ENCODE data around the gene ZNF134. TPM values are rescaled to one million over a fixed set of nuclear protein-coding genes. Genes with fewer than 3 reads are reported as not detected.

Gene ZNF134
- total and polyA plus RNA-seq, 9 of the 15 experiments (the other 6 are each of a cell fraction or from before 2014, with no cell fraction given): 1.3 to 10.0 (median 5.7) TPM

DNA sequence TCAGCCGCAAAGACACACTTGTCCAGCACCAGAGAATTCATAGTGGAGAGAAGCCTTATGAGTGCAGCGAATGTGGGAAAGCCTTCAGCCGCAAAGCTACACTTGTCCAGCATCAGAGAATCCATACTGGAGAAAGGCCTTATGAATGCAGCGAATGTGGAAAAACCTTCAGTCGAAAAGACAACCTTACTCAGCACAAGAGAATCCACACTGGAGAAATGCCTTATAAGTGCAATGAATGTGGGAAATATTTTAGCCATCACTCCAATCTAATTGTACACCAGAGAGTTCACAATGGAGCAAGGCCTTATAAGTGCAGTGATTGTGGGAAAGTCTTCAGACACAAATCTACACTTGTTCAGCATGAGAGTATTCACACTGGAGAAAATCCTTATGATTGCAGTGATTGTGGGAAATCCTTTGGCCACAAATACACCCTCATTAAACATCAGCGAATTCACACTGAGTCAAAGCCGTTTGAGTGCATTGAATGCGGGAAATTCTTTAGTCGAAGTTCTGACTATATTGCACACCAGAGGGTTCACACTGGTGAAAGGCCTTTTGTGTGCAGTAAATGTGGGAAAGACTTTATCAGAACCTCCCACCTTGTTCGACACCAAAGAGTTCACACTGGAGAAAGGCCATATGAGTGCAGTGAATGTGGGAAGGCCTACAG lies 6.8 kb downstream of the ZNF134 start (continued):
- TF ChIP-seq, protein P1, sequence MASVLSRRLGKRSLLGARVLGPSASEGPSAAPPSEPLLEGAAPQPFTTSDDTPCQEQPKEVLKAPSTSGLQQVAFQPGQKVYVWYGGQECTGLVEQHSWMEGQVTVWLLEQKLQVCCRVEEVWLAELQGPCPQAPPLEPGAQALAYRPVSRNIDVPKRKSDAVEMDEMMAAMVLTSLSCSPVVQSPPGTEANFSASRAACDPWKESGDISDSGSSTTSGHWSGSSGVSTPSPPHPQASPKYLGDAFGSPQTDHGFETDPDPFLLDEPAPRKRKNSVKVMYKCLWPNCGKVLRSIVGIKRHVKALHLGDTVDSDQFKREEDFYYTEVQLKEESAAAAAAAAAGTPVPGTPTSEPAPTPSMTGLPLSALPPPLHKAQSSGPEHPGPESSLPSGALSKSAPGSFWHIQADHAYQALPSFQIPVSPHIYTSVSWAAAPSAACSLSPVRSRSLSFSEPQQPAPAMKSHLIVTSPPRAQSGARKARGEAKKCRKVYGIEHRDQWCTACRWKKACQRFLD (CRISPR knock-in tag; IDR thresholded peaks at IDR 0.05): no peak
- TF ChIP-seq NFRKB (IDR thresholded peaks at IDR 0.05; ENCODE audit: low read depth) (0 out of 2 replicates have a peak, but pooled peaks have one; percentile 68), ZNF239 (CRISPR knock-in tag; IDR thresholded peaks at IDR 0.05) (peak; percentile 44; the same call in 1 of the 2 replicates), TAF7 (tag; IDR thresholded peaks at IDR 0.05) (no peak), ARID2 (IDR thresholded peaks at IDR 0.05) (no peak), CAMTA2 (CRISPR knock-in tag; conservative IDR thresholded peaks at IDR 0.05) (no peak), ARID1B (IDR thresholded peaks at IDR 0.05) (no peak), E2F3 (CRISPR knock-in tag; IDR thresholded peaks at IDR 0.05) (no peak), ZNF75A (CRISPR knock-in tag; IDR thresholded peaks at IDR 0.05) (peak; percentile 99), ZEB2 (IDR thresholded peaks at IDR 0.05) (peak; percentile 46; the same call in 1 of the 2 replicates), EP400 (IDR thresholded peaks at IDR 0.05) (0 out of 2 replicates have a peak, but pooled peaks have one; percentile 16), DDX20 (tag; IDR thresholded peaks at IDR 0.05; ENCODE audit: low read depth) (no peak), RBM25 (IDR thresholded peaks at IDR 0.05; ENCODE audit: low read depth, low read length, severe bottlenecking) (peak; percentile 85), BRF1 (IDR thresholded peaks at IDR 0.05; ENCODE audit: borderline replicate concordance, extremely low read depth, insufficient read length) (no peak), GATA2 (CRISPR knock-in tag; IDR thresholded peaks at IDR 0.05) (no peak), LCOR (CRISPR knock-in tag; IDR thresholded peaks at IDR 0.05) (no peak), CBX5 (IDR thresholded peaks at IDR 0.05; ENCODE audit: borderline replicate concordance, low read depth) (peak; percentile 50; the same call in 1 of the 2 replicates), HEY1 (CRISPR knock-in tag; IDR thresholded peaks at IDR 0.05; ENCODE audit: borderline replicate concordance) (no peak), NRF1 (conservative IDR thresholded peaks at IDR 0.05 in 1 of 2, IDR thresholded peaks at IDR 0.05 in 1 of 2) (no peak), ZKSCAN8 (CRISPR knock-in tag; IDR thresholded peaks at IDR 0.05) (no peak)
- TF ChIP-seq, protein P2, sequence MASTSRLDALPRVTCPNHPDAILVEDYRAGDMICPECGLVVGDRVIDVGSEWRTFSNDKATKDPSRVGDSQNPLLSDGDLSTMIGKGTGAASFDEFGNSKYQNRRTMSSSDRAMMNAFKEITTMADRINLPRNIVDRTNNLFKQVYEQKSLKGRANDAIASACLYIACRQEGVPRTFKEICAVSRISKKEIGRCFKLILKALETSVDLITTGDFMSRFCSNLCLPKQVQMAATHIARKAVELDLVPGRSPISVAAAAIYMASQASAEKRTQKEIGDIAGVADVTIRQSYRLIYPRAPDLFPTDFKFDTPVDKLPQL (IDR thresholded peaks at IDR 0.05; ENCODE audit: extremely low read depth, insufficient read length): no peak
- TF ChIP-seq, protein P3, sequence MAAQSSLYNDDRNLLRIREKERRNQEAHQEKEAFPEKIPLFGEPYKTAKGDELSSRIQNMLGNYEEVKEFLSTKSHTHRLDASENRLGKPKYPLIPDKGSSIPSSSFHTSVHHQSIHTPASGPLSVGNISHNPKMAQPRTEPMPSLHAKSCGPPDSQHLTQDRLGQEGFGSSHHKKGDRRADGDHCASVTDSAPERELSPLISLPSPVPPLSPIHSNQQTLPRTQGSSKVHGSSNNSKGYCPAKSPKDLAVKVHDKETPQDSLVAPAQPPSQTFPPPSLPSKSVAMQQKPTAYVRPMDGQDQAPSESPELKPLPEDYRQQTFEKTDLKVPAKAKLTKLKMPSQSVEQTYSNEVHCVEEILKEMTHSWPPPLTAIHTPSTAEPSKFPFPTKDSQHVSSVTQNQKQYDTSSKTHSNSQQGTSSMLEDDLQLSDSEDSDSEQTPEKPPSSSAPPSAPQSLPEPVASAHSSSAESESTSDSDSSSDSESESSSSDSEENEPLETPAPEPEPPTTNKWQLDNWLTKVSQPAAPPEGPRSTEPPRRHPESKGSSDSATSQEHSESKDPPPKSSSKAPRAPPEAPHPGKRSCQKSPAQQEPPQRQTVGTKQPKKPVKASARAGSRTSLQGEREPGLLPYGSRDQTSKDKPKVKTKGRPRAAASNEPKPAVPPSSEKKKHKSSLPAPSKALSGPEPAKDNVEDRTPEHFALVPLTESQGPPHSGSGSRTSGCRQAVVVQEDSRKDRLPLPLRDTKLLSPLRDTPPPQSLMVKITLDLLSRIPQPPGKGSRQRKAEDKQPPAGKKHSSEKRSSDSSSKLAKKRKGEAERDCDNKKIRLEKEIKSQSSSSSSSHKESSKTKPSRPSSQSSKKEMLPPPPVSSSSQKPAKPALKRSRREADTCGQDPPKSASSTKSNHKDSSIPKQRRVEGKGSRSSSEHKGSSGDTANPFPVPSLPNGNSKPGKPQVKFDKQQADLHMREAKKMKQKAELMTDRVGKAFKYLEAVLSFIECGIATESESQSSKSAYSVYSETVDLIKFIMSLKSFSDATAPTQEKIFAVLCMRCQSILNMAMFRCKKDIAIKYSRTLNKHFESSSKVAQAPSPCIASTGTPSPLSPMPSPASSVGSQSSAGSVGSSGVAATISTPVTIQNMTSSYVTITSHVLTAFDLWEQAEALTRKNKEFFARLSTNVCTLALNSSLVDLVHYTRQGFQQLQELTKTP (IDR thresholded peaks at IDR 0.05; ENCODE audit: low read depth in 1 of 2, partially characterized antibody in 2 of 2): no peak
